Panc1 (cell line): ENCODE results near the gene KIF26A. TPM values are rescaled to one million over a fixed set of nuclear protein-coding genes. Genes with fewer than 3 reads are reported as not detected.

Experiments used
- ATAC-seq: fragments of 200-7000 bp; cut with Tn5 transposase; 2 replicates; pipeline ENCODE4 v1.9.1; 2020; ENCODE audit warnings: mild to moderate bottlenecking, moderate library complexity
- BruUV-seq: library from RNA; stranded (reverse); fragments of 400-500 nt; replicated peaks from 2 replicates; lab custom pipeline; 2021; lab: Mats Ljungman, UMichigan
- CTCF ChIA-PET: fragments of 300-600 bp; sonication (Branson Sonifier 250); formaldehyde crosslinking; loops from one replicate; lab custom pipeline; 2022; ENCODE audit warnings: antibody characterized with exemption; lab: Charles Lee
- POLR2A ChIA-PET: fragments of 300-600 bp; sonication (Branson Sonifier 250); formaldehyde crosslinking; loops from one replicate; lab custom pipeline; 2022; ENCODE audit warnings: antibody characterized with exemption; lab: Charles Lee
- DNase-seq: peaks from one replicate; pipeline ENCODE4 v3.0.0-alpha.2; 2010; ENCODE audit warnings: low read depth, low spot score
- H3K27ac ChIP-seq: 2 replicates; pipeline ENCODE4 v1.5.1; 2011; ENCODE audit warnings: mild to moderate bottlenecking, low read length, inconsistent platforms
- H3K27me3 ChIP-seq: fragments of 200-500 bp; sonication (Bioruptor generic); 2 replicates; pipeline ENCODE4 v1.6.0; 2014; ENCODE audit warnings: low read length, inconsistent platforms; ENCODE audit not compliant: control insufficient read depth, insufficient read depth
- H3K36me3 ChIP-seq: fragments of 200-500 bp; sonication (Bioruptor generic); 2 replicates; pipeline ENCODE4 v1.5.1; 2014; ENCODE audit warnings: inconsistent platforms, mild to moderate bottlenecking, low read length, moderate library complexity; ENCODE audit not compliant: control insufficient read depth, insufficient read depth
- H3K4me1 ChIP-seq: 2 replicates; pipeline ENCODE4 v1.5.1; 2011; ENCODE audit warnings: inconsistent platforms, mild to moderate bottlenecking, low read length, moderate library complexity; ENCODE audit not compliant: control insufficient read depth, insufficient read depth
- H3K4me3 ChIP-seq, 2 experiments: 2 replicates each; pipeline ENCODE4 v1.5.1; 2011 to 2012; ENCODE audit warnings: low read depth in 2 of 2, low read length in 2 of 2, mild to moderate bottlenecking in 2 of 2, inconsistent platforms in 1 of 2, moderate library complexity in 1 of 2
- H3K9me3 ChIP-seq: fragments of 200-500 bp; sonication (Bioruptor generic); 2 replicates; pipeline ENCODE4 v1.5.1; 2014; ENCODE audit warnings: low read depth, mild to moderate bottlenecking, inconsistent platforms, low read length, moderate library complexity; ENCODE audit not compliant: control insufficient read depth, insufficient read depth
- POLR2AphosphoS5 ChIP-seq: IDR thresholded peaks from 2 replicates; pipeline ENCODE4 v1.6.1; 2012; ENCODE audit warnings: mild to moderate bottlenecking, low read depth, low read length, moderate library complexity
- REST ChIP-seq, 2 experiments: IDR thresholded peaks; 2 replicates each; pipeline ENCODE4 v1.6.1; 2011 to 2012; ENCODE audit warnings: low read depth in 2 of 2, control low read depth in 1 of 2, low read length in 1 of 2, mild to moderate bottlenecking in 1 of 2, moderate library complexity in 1 of 2; ENCODE audit not compliant: insufficient read depth in 1 of 2
- SIN3A ChIP-seq: IDR thresholded peaks from 2 replicates; pipeline ENCODE4 v1.6.1; 2012; ENCODE audit warnings: low read depth, mild to moderate bottlenecking, low read length, moderate library complexity, borderline replicate concordance; ENCODE audit not compliant: insufficient read depth
- TCF7L2 ChIP-seq: IDR thresholded peaks from 2 replicates; pipeline ENCODE4 v1.6.1; 2011; ENCODE audit warnings: mild to moderate bottlenecking, low read depth, low read length, inconsistent platforms
- in situ Hi-C: cut with HindIII; loops from 2 replicates; pipeline ENCODE4 v1.10.0; 2016; ENCODE audit warnings: low sequenced_read_pairs, low pct_unique_long_range_greater_than_20kb
- intact Hi-C: fragments of 100-400 bp; cut with micrococcal nuclease; formaldehyde crosslinking; loops from one replicate; pipeline ENCODE4 v1.10.0; 2022; ENCODE audit not compliant: unreplicated experiment
- total RNA-seq: library from RNA; stranded (reverse); gene quantifications from one replicate; pipeline ENCODE4 v1.2.1, GENCODE V29; 2021; ENCODE audit not compliant: unreplicated experiment
- TF ChIP-seq, protein P1 (sequence below): fragments of 450-650 bp; IDR thresholded peaks from 2 replicates; pipeline ENCODE4 v1.5.1; 2017; ENCODE audit warnings: mild to moderate bottlenecking

Gene KIF26A
- total RNA-seq, 1 experiment from 2014 or later, result 4.4 TPM

DNA sequence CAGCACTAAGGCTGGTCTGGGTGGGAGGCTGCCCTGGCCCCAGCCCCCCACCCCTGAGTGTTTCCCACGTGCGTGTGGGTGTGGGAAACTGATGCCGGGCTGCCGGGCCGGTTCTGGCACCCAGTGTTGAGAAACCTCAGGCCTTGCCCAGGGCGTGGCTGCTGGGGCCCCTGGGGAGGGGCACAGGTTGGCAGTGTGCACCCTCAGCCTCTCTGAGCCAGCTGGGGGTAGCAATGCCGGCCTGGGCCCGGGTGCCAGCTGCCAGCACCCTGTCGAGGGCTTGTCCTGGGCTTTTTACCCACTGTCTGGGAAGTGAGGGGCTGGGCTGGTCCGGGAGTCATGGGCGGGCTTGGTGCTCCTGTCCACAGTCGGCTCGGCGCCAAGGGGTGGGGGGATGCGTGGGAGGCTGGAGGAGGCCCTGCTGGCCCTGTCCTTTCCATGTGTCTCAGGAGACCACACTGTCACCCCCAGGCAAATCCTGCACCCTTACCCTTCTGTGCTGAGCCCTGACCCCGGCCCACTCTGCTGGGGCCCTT is 37.2 kb upstream of the KIF26A start:
- ChIA-PET CTCF (no interaction called here), POLR2A (no interaction called here)
- TF ChIP-seq POLR2AphosphoS5 (no peak), REST (IDR thresholded peaks at IDR 0.05; ENCODE audit: insufficient read depth in 1 of 2, low read depth in 2 of 2, low read length in 1 of 2) (no peak), TCF7L2 (no peak), SIN3A (no peak)
- TF ChIP-seq, protein P1, sequence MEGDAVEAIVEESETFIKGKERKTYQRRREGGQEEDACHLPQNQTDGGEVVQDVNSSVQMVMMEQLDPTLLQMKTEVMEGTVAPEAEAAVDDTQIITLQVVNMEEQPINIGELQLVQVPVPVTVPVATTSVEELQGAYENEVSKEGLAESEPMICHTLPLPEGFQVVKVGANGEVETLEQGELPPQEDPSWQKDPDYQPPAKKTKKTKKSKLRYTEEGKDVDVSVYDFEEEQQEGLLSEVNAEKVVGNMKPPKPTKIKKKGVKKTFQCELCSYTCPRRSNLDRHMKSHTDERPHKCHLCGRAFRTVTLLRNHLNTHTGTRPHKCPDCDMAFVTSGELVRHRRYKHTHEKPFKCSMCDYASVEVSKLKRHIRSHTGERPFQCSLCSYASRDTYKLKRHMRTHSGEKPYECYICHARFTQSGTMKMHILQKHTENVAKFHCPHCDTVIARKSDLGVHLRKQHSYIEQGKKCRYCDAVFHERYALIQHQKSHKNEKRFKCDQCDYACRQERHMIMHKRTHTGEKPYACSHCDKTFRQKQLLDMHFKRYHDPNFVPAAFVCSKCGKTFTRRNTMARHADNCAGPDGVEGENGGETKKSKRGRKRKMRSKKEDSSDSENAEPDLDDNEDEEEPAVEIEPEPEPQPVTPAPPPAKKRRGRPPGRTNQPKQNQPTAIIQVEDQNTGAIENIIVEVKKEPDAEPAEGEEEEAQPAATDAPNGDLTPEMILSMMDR, result no peak
- Histone ChIP-seq H3K9me3 (no peaks in the 10 kb centered on the region), H3K36me3 (no peaks in the 10 kb centered on the region), H3K27ac (no peak overlapping the region), H3K4me3 (no peak overlapping the region), H3K27me3 (no peaks in the 10 kb centered on the region), H3K4me1 (no peaks in the 10 kb centered on the region)
- ATAC-seq (no peak), DNase-seq (no peak)
- no TSS peak for BruUV-seq
- in situ Hi-C loops, result no loop called here
- intact Hi-C loops, result no loop called here

DNA sequence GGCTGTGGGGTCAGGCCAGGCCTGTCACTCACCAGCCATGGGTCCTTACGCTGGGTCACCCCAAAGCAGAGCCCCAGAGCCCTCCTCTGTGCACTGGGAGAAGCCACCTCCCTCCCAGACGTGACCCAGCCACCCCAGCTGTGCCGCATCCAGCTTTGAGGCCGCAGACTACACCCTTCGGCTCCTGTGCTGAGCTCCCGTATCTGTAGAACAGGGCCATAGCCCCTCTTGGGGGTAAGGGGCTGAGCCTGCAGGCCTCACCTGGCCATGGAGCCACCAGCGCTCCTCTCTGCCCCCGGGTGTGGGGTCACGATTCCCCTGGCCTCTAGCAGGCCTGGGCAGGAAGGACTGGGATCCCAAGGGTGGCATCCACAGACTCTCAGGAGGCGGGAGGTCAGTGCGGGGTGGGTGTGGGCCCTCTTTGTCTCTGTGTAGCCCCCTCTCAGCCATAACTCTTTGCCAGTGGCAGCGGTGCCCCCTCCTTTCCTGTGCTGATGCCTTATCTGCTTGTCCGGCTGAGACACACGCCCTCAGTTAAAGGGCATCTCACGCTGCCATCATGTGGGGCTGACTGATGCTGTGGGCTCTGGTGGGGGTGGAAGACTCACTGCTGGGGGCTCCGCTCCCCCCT is 36.6 kb upstream of the KIF26A start:
- no peak overlapping the region for H3K4me3 ChIP-seq
- BruUV-seq, result no TSS peak
- DNase-seq (no peak), ATAC-seq (no peak)
- CTCF ChIA-PET, result no interaction called here
- POLR2A ChIA-PET, result no interaction called here
- H3K27ac ChIP-seq, result no peak overlapping the region
- no peaks in the 10 kb centered on the region for H3K9me3 ChIP-seq
- H3K36me3 ChIP-seq, result no peaks in the 10 kb centered on the region
- H3K4me1 ChIP-seq, result no peaks in the 10 kb centered on the region
- intact Hi-C loops (no loop called here), in situ Hi-C loops (no loop called here)
- H3K27me3 ChIP-seq, result no peaks in the 10 kb centered on the region
- TF ChIP-seq SIN3A, result no peak
- TF ChIP-seq, protein P1, result no peak
- no peak for TF ChIP-seq POLR2AphosphoS5
- no peak for TF ChIP-seq REST (IDR thresholded peaks at IDR 0.05; ENCODE audit: insufficient read depth in 1 of 2, low read depth in 2 of 2, low read length in 1 of 2)
- no peak for TF ChIP-seq TCF7L2
